ENCODE measurements around the gene IL6ST.
"Not testable (repeated sequence)": the region's sequence is repeated elsewhere in the genome, so short reads cannot be mapped to it uniquely, and the experiment has no call there.

The IL6ST gene

GRCh38 chr5:55966284-55966683, 28.5 kb downstream of the IL6ST start:
- no peak for DNase-seq (ENCODE audit: low read depth in 1 of 2, low spot score in 1 of 2)

GRCh38 chr5:55965525-55965924, 29.2 kb downstream of the IL6ST start:
- no peak for DNase-seq (ENCODE audit: low read depth in 1 of 2, low spot score in 1 of 2)

GRCh38 chr5:55960779-55961178, 34.0 kb downstream of the IL6ST start:
- DNase-seq (ENCODE audit: low read depth in 1 of 2, low spot score in 1 of 2), result no peak

DNA sequence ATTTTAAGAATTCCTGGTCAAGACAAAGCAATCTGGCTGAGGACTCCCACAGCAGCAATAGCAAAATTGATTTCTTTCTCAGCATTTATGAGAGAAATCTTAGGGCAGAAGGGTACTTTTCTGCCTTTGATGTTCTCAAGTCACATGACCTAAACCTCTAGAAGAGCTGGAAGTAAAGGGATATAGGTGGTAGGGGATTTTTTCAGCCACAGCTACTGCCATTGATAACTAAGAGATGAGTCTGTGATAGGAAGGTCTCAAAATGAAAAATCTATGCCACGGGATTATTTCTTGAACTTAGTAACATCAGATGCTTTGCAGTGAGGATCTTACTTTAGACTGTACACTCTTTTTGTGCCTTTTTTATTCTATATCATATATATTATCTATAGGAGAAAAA, 35.6 kb downstream of the IL6ST start:
- DNase-seq (ENCODE audit: low read depth in 1 of 2, low spot score in 1 of 2), result no peak

- not testable (repeated sequence) for DNase-seq (ENCODE audit: low read depth in 1 of 2, low spot score in 1 of 2)
Observed at GRCh38 chr5:55941154-55941553, 53.6 kb downstream of the IL6ST start.

DNA sequence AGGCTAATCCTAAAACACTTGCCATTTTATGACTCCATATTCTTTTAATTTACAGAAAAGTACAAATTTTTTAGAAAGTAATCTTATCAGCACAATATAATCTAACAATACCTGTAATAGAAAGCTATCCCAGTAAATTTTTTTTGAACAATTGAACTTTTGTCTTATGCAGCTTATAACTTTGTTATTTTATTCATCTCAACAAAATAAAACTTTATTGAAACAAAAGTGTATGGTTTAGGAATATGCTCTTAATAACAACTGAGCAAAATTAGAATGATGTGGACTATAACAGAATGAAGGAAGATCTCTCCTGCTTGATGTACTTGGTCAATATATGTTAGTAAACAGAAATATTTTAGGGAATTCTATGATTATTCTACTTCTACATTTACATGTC, 57.2 kb downstream of the IL6ST start:
- not testable (repeated sequence) for DNase-seq (ENCODE audit: low read depth in 1 of 2, low spot score in 1 of 2)

DNA sequence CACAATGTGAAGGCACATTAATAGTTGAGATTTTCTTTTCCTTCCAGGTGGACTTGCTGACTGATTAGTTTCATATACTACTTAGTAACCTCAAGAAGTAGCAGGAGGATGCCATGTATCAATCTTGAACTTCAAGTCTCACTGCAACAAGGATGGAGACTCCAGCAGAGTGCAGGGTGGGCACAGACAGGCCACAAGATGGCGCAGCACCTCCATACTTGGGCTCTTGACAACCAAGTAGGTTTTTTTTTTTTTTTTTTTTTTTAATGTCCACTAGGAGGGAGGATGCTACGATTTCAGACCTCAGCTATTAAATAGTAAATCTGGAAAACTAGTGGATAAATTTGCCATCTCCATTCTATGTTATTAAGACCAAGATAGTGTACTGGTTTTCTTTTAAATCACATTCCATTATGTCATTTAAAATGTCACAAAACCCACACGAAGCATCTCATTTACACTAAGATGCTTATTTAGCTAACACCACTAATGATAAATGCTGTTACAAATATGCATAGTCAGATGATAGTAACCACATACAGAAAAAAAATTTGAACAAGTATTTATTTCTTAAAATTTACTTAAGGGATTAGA, 58.6 kb downstream of the IL6ST start:
- DNase-seq (ENCODE audit: low read depth in 1 of 2, low spot score in 1 of 2), result peak; percentile 44 to 63

GRCh38 chr5:55935371-55935770, 59.4 kb downstream of the IL6ST start:
- no peak for DNase-seq (ENCODE audit: low read depth in 1 of 2, low spot score in 1 of 2)

DNA sequence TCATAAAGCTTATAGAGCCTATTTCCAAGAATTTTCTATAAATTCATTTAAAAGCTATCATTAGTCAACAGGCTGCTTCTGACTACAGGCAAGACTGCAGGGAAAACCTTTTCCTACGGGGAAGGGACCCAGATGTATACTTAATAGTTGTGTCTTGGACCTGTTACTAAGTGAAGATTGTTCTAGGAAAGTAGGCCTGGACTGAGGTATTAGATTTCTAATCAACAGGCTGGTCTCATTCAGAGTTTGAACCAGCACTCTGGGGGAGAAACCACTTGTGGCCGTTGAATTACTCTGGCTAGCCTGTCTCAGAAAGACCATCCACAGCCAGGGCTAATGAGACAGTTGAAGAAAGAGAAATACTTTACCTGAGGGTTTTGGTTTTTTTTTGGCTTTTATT, 60.0 kb downstream of the IL6ST start:
- no peak for DNase-seq (ENCODE audit: low read depth in 1 of 2, low spot score in 1 of 2)

DNA sequence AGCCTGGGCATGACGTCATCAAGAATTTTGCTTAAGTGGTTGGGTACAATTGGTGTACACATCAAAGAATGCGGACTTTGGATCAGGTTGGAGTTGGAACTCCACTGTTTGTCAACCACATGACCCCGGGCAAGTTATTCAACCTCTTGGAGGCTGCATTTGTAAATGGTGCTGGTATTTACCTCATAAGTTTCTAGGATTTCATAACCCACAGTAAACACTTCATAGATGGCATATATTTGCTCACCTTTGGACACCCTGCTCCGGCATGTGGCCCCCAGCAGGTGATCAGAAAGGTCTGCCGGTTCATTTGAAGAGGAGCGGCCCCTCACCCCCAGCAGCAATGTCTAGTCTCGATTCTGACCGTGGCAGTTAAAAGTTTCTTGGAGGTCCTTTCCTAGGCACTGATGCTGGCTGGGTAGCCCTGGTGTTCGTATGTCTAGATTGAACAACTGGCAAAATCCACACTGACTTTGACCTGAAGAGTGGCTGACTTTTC, 60.6 kb downstream of the IL6ST start:
- no peak for DNase-seq (ENCODE audit: low read depth in 1 of 2, low spot score in 1 of 2)

- DNase-seq (ENCODE audit: low read depth in 1 of 2, low spot score in 1 of 2), result no peak
Observed at GRCh38 chr5:55933377-55934114, 61.2 kb downstream of the IL6ST start.

GRCh38 chr5:55932700-55933099, 62.1 kb downstream of the IL6ST start:
- DNase-seq (ENCODE audit: low read depth in 1 of 2, low spot score in 1 of 2), result no peak

GRCh38 chr5:55929020-55929799, 65.6 kb downstream of the IL6ST start:
- no peak for DNase-seq (ENCODE audit: low read depth in 1 of 2, low spot score in 1 of 2)

DNA sequence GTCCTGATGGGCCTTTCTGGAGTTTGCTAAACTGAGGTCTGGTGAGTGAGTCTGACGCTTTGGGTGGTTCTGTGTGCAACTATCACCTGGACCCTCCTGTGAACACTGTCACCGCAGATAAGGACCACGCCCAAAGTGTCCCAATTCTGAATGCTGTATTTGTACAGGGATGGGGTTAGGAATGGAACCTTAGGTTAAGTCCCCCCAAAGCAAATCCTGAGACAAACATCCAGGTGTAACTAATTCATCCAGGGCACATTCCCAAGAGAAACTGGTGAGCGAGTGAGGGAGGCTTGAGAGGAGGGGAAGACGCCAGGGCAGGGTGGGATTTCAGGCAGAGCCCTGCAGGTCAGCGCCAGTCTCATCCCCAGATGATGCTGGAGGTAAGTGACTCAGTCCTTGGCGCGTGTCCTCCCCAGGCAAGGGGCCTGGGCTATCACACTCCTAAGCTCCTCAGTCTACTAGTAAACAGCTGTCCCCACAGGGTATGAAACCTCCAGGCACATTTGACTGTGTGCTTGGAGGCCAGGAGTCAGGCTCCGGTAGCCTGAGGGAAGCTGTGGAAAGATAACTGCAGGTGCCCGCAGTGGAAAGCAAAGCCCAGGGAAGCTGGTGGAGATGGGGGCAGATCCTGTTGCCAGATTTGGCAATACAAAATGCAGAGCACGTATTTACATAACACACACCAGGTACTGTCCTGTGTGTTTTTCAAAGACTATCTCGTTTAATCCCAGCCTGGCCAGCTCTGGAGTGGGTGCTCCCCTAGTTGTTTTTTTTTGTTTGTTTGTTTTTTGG, 66.7 kb downstream of the IL6ST start:
- DNase-seq (ENCODE audit: low read depth in 1 of 2, low spot score in 1 of 2), result no peak

DNA sequence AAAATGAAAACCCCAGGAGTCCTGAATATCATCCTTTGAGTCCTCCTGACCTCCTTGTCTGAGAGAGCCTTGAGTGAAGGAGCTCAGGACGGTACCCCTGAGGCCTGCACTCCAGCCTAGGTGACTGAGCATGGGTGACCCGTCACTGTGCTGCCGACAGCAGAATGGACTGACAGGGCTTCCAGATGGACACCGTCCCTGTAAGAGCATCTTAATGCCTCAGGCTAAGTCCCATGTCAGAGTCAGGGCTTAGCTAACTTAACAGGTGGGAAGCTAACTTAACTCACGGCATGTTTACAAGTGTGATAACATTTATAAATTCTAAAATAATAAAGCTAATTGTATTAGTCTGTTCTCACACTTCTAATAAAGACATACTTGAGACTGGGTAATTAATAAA, 68.3 kb downstream of the IL6ST start:
- no peak for DNase-seq (ENCODE audit: low read depth in 1 of 2, low spot score in 1 of 2)

GRCh38 chr5:55925712-55926111, 69.1 kb downstream of the IL6ST start:
- no peak for DNase-seq (ENCODE audit: low read depth in 1 of 2, low spot score in 1 of 2)

- DNase-seq (ENCODE audit: low read depth in 1 of 2, low spot score in 1 of 2), result no peak
Observed at GRCh38 chr5:55925181-55925580, 69.6 kb downstream of the IL6ST start.

DNA sequence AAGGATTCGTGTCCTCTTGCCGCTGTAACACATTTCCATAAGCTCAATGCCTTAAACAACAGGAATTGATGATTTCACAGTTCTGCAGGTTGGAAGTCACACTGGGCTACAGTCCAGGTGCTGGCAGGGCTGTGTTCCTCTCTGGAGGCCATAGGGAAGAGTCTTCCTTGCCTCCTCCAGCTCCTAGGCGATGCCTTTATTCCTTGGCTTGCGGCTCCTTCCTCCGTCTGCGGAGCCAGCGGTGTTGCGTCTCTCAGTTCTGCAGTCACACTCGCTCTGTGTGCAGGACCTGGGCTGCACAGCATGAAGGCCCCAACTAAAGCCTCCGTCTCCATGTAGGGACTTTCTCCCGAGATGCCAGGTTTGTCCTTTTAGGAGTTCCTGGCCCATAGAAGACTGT, 70.0 kb downstream of the IL6ST start:
- no peak for DNase-seq (ENCODE audit: low read depth in 1 of 2, low spot score in 1 of 2)

- no peak for DNase-seq (ENCODE audit: low read depth in 1 of 2, low spot score in 1 of 2)
Observed at GRCh38 chr5:55923865-55924500, 70.8 kb downstream of the IL6ST start.

DNA sequence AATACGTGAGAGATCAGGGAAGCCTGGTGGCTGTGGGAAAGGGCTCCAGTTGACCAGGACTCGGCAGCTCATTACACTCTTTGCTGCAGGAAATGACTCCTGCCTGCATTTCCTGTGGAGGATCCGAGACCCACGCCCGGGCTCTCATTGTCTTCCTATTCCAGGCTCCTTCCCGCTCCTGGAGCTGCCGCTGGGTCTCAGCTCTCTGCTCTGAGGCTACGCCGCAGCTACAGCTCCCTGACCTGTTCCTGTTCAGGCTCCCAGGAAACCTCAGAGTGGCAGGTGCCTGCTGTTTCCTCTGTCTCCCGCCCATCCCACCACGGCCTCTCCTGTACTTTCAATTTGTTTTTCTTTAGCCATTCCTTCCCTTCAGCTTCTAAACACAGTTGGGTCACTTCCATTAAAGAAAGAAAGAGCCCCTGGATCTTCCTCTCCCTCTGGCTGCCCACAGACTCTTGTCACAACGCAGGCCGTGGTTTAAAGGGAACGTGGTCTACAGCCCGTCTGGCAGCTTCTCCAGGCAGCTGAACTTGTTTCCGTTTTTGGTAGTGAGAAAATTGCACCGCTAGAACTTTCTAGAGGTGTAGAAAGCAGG, 71.5 kb downstream of the IL6ST start:
- DNase-seq (ENCODE audit: low read depth in 1 of 2, low spot score in 1 of 2), result no peak

All from stimulated activated CD4-positive, alpha-beta T cell treated with anti-CD3 and anti-CD28 coated beads, Interleukin-15, amount 100 ng/mL, for 1 hour (primary cell).